Thyroid gland (tissue), 4 donors: ENCODE data around the gene MROH2A. TPM values are rescaled to one million over a fixed set of nuclear protein-coding genes. Genes with fewer than 3 reads are reported as not detected.

ENCODE experiments used
- DNase-seq, 2 donors: peaks; one replicate each; pipeline ENCODE4 v3.0.0-alpha.2; 2019
- H3K27ac ChIP-seq, 3 donors: fragments of 200-600 bp; sonication (generic); 1 replicate in 2 of 3; 2 replicates in 1 of 3; pipeline ENCODE4 v1.5.1; 2016 to 2019; ENCODE audit warnings: mild to moderate bottlenecking in 1 of 3, moderate library complexity in 1 of 3
- H3K27me3 ChIP-seq: fragments of 200-600 bp; sonication (generic); one replicate; pipeline ENCODE4 v1.5.1; 2019
- H3K36me3 ChIP-seq, 2 donors: fragments of 200-600 bp; sonication (generic); one replicate each; pipeline ENCODE4 v1.5.1; 2016 to 2019
- H3K4me1 ChIP-seq, 2 donors: fragments of 200-600 bp; sonication (generic); one replicate each; pipeline ENCODE4 v1.5.1; 2017 to 2019
- H3K4me3 ChIP-seq, 3 donors: fragments of 200-600 bp; sonication (generic); replicated peaks in 1 of 3; 1 replicate in 2 of 3; 2 replicates in 1 of 3; pipeline ENCODE4 v1.5.1; 2016; ENCODE audit warnings: mild to moderate bottlenecking in 1 of 3
- H3K9me3 ChIP-seq: fragments of 200-600 bp; sonication (generic); one replicate; pipeline ENCODE4 v1.5.1; 2017
- POLR2A ChIP-seq, 2 donors: fragments of 450-650 bp; IDR thresholded peaks; one replicate each; pipeline ENCODE4 v1.6.1; 2017; ENCODE audit warnings: antibody characterized with exemption in 2 of 2, mild to moderate bottlenecking in 2 of 2, moderate library complexity in 1 of 2
- WGBS, 2 donors: methylation state at CpG; one replicate each; pipeline ENCODE4 v1.1.5; 2017; 5-methylcytosine and 5-hydroxymethylcytosine counted together
- intact Hi-C: fragments of 100-400 bp; cut with DNase I; formaldehyde crosslinking; loops from one replicate; pipeline ENCODE4 v1.15.1; 2023
- total RNA-seq, 4 donors: library from RNA; depleted of rRNA; stranded (reverse); fragments of >200 nt; gene quantifications; one replicate each; pipeline ENCODE4 v1.2.3, GENCODE V29; 2016
- TF ChIP-seq, protein P1 (sequence below), 6 experiments: fragments of 200-600 bp in 3 of 6; fragments of 450-650 bp in 3 of 6; sonication (generic) in 3 of 6; IDR thresholded peaks; one replicate each; pipeline ENCODE4 v1.5.1; 2016 to 2019; ENCODE audit warnings: antibody characterized with exemption in 6 of 6, mild to moderate bottlenecking in 2 of 6, inconsistent platforms in 1 of 6, moderate library complexity in 1 of 6

MROH2A gene
- total RNA-seq, 4 donors from 2014 or later: 1.3 to 20.4 (median 9.3) TPM

DNA sequence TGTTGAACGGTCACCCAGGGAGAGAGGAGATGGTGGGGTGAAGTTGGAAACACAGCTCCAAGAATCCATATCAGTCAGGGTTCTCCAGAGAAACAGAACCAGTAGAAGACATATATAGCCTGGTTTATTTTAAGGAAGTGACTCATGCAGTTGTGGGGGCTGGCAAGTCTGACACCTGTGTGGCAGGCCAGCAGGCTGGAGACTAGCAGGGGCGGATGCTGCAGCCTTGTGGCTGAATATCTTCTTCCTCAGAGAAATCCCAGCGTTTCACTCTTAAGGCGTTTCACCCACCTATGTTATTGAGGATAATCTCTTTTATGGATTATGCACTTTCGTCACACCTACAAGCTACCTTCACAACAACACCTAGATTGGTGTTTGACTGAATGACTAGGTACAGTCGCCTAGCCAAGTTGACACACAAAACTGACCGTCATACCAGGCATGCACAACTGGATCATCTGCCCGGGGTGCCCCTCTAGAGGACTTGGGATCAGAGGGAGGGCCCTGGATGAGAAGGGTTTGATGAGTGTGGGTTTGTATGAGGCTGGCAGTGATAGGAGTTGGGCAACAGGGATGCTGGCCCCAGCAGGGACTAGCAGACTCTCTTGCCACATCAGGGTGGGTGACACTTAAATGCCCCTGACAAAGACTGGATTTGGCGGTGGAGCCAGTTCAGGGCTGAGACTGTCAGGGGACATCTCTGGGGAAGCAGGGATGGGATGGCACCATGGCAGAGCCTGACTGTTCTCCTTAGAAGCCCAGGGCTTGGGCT is 23.4 kb downstream of the MROH2A start:
- H3K27me3 ChIP-seq: no peaks in the 10 kb centered on the region
- intact Hi-C loops: no loop called here
- DNase-seq: no peak
- no peaks in the 10 kb centered on the region for H3K9me3 ChIP-seq
- no peaks in the 10 kb centered on the region for H3K36me3 ChIP-seq
- H3K4me3 ChIP-seq: no peak overlapping the region
- 73 to 93% methylated on average over 9 of the region's 9 CpGs for WGBS, 2 donors
- no peak overlapping the region for H3K27ac ChIP-seq
- peaks cover 6 to 13% of the 10 kb centered on the region in 2 donors for H3K4me1 ChIP-seq
- TF ChIP-seq, protein P1, sequence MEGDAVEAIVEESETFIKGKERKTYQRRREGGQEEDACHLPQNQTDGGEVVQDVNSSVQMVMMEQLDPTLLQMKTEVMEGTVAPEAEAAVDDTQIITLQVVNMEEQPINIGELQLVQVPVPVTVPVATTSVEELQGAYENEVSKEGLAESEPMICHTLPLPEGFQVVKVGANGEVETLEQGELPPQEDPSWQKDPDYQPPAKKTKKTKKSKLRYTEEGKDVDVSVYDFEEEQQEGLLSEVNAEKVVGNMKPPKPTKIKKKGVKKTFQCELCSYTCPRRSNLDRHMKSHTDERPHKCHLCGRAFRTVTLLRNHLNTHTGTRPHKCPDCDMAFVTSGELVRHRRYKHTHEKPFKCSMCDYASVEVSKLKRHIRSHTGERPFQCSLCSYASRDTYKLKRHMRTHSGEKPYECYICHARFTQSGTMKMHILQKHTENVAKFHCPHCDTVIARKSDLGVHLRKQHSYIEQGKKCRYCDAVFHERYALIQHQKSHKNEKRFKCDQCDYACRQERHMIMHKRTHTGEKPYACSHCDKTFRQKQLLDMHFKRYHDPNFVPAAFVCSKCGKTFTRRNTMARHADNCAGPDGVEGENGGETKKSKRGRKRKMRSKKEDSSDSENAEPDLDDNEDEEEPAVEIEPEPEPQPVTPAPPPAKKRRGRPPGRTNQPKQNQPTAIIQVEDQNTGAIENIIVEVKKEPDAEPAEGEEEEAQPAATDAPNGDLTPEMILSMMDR (IDR thresholded peaks at IDR 0.05): no peak
- TF ChIP-seq POLR2A (IDR thresholded peaks at IDR 0.05): no peak

DNA sequence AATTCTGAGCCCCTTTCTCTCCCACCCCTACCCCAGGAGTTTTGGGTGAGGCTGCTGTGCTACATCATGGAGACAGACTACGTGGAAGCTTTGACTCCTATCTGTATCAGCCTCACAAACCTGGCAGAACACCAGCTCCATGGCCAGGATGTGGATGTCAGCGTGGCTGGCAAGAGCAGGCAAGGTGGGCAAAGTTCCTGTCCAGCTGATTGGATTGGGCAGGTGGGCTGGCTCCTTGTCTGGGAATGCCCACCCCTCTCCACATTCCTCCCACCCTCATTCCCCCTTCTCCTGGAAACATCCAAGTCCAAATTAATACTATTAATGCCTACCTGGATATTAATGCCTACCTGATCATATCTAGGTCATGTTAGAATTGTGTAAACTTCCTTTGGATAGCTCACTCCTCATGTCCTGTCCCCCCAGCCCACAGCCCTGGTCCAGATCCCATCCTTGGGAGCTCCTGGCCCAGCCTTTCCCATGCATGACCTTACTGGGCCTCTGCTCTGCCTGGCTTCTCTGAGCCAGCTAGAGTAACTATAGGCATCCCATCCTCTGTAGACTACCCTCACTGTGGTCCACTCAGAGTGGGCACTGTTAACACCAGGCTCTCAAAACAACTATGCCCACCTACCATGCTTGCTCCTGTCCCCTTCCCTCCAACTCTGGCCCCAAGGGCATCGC is 24.1 kb downstream of the MROH2A start:
- Histone ChIP-seq H3K27ac (no peak overlapping the region), H3K4me1 (peaks cover 6 to 13% of the 10 kb centered on the region in 2 donors), H3K36me3 (no peaks in the 10 kb centered on the region), H3K4me3 (no peak overlapping the region), H3K27me3 (no peaks in the 10 kb centered on the region), H3K9me3 (no peaks in the 10 kb centered on the region)
- 77 to 83% methylated on average over 3 of the region's 3 CpGs for WGBS, 2 donors
- no peak for DNase-seq
- intact Hi-C loops: no loop called here
- no peak for TF ChIP-seq POLR2A (IDR thresholded peaks at IDR 0.05)
- TF ChIP-seq, protein P1 (IDR thresholded peaks at IDR 0.05): no peak

DNA sequence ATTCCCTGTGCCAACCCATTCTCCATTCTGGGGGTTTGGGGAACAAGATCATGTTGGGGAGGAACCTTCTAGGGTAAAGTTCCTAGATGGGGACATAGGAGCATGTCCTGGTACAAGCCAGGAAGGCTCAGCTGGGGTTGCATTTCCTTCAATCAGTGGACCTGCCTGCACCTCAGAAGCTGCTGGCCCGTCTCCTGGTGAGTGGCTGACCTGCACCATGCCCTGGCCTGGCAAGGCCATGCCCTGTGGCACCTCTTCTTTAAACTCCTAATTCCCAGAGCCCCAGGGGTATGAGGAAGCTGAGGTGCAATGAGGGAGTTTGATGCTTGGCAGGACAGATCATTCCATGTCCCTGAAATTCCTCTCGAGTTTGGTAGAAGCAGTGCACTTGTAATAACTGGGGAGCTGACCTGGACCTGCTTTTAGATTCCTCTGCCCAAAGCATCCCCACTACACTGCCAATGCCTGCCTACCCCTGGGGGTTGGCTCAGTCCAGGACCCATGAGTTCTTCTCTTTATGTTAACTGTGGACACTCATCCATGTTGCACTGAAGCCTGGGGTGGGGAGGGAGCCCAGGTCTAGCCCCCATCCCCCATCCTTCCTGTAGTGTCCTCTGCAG is 25.3 kb downstream of the MROH2A start:
- peaks cover 6 to 13% of the 10 kb centered on the region in 2 donors for H3K4me1 ChIP-seq
- H3K36me3 ChIP-seq: no peaks in the 10 kb centered on the region
- H3K9me3 ChIP-seq: no peaks in the 10 kb centered on the region
- no peak overlapping the region for H3K27ac ChIP-seq
- TF ChIP-seq POLR2A (IDR thresholded peaks at IDR 0.05): no peak
- TF ChIP-seq, protein P1 (IDR thresholded peaks at IDR 0.05): no peak
- 50 to 86% methylated on average over 2 of the region's 2 CpGs for WGBS, 2 donors
- intact Hi-C loops: no loop called here
- DNase-seq: no peak
- no peak overlapping the region for H3K4me3 ChIP-seq
- no peaks in the 10 kb centered on the region for H3K27me3 ChIP-seq

DNA sequence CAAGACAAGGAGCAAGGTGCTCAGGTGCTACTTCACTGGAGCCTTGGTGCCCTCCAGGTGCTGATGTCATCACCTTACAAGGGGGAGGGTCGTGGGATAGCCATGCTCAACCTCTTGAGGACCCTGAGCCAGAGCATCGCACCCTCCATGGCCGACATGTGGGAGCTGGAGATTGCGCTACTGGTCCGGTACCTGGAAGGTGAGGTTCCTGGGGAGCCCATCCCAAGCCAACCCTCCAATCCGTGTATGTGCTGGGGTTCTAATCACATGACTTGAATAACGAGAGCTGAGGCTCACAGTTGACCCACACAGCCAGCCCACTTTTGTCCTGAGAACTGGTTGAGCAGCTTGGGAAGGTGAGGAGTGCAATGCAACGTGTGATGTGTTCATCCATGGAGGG is 25.9 kb downstream of the MROH2A start:
- H3K27me3 ChIP-seq: no peaks in the 10 kb centered on the region
- H3K27ac ChIP-seq: no peak overlapping the region
- intact Hi-C loops: no loop called here
- peaks cover 6 to 13% of the 10 kb centered on the region in 2 donors for H3K4me1 ChIP-seq
- WGBS, 2 donors: 61 to 72% methylated on average over 7 of the region's 8 CpGs
- no peak for TF ChIP-seq POLR2A (IDR thresholded peaks at IDR 0.05)
- TF ChIP-seq, protein P1 (IDR thresholded peaks at IDR 0.05): no peak
- no peak for DNase-seq
- no peaks in the 10 kb centered on the region for H3K36me3 ChIP-seq
- no peaks in the 10 kb centered on the region for H3K9me3 ChIP-seq
- no peak overlapping the region for H3K4me3 ChIP-seq
